IPS DF 4.7 (cell line): Measurements from ENCODE around the gene ATE1.
A peak's percentile ranks its signal among the peaks of the same experiment; 100 is the strongest.

Experiments
- DNase-seq: peaks from one replicate; pipeline ENCODE4 v3.0.0-alpha.2; 2013; ENCODE audit warnings: low spot score; ENCODE audit errors: extremely low read depth

The ATE1 gene

GRCh38 chr10:121698902-121699301 is 228.9 kb downstream of the ATE1 start:
- DNase-seq, result no peak

GRCh38 chr10:121698336-121698735 is 229.5 kb downstream of the ATE1 start:
- no peak for DNase-seq

GRCh38 chr10:121696854-121697253 is 231.0 kb downstream of the ATE1 start:
- peak; percentile 51 for DNase-seq

- DNase-seq, result no peak
These were observed 231.9 kb downstream of the ATE1 start for GRCh38 chr10:121695731-121696464.

- no peak for DNase-seq
These were observed 232.7 kb downstream of the ATE1 start for GRCh38 chr10:121694966-121695643.

GRCh38 chr10:121694327-121694965 is 233.4 kb downstream of the ATE1 start:
- DNase-seq, result no peak

GRCh38 chr10:121692626-121693025 is 235.2 kb downstream of the ATE1 start:
- DNase-seq, result no peak

GRCh38 chr10:121690970-121691369 is 236.9 kb downstream of the ATE1 start:
- no peak for DNase-seq
